ENCODE data around the gene SEL1L. TPM values are rescaled to one million over a fixed set of nuclear protein-coding genes. Genes with fewer than 3 reads are reported as not detected.

The SEL1L gene
- total and polyA plus RNA-seq, 2 of the 13 experiments (the other 11 are each of a cell fraction or from before 2014, with no cell fraction given) = 15.3 to 61.0 TPM

DNA sequence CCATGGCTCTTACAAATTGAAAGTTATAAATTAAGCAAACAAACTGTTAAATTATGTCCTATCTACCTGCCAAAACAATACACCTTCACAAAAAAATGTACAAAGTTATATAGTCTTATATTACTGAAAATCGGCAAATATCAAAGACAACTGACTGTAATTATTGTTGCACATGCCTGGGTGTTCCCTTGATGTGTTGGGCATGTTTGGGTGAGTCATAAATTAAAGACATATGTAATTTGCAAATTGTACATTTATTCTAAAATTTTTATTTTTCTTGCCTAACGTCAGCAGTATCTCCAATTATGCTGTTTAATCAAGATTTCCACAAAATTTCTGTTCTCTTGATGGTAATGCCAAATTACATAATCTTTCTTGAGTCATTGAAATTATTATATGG lies 22.0 kb upstream of the SEL1L start:
- Histone ChIP-seq H4K20me1 (ENCODE audit: insufficient read depth, low read length) (no peaks in the 10 kb centered on the region), H3K4me1 (ENCODE audit: insufficient read depth, low read length) (no peaks in the 10 kb centered on the region), H3K9me3 (ENCODE audit: low read length) (no peaks in the 10 kb centered on the region), H3K4me2 (ENCODE audit: low read depth, low read length) (no peak overlapping the region), H2AFZ (ENCODE audit: low read length) (no peak overlapping the region), H3K9ac (ENCODE audit: insufficient read depth, low read depth, low read length) (no peak overlapping the region), H3K79me2 (ENCODE audit: insufficient read depth, low read length) (no peaks in the 10 kb centered on the region), H3K36me3 (replicated peaks in 1 of 2; ENCODE audit: control insufficient read depth in 1 of 2, insufficient read depth in 2 of 2, low read length in 2 of 2) (no peaks in the 10 kb centered on the region), H3K27me3 (ENCODE audit: control insufficient read depth in 1 of 2, insufficient read depth in 2 of 2, low read length in 2 of 2) (no peaks in the 10 kb centered on the region), H3K4me3 (replicated peaks in 1 of 3; ENCODE audit: insufficient read depth in 1 of 3, low read depth in 2 of 3, low read length in 3 of 3) (no peak overlapping the region), H3K27ac (ENCODE audit: extremely low read length, insufficient read depth, low read length) (no peak overlapping the region)
- ChIA-PET POLR2A (no interaction called here), CTCF (ENCODE audit: low intra/inter-chr PET ratio, low total read pairs) (no interaction called here)
- ATAC-seq (no peak), DNase-seq (ENCODE audit: low spot score) (no peak), FAIRE-seq (no peak)
- 3% methylated on average over 2 of the region's 2 CpGs for WGBS (ENCODE audit: low lambda C conversion rate)
- TF ChIP-seq NRL (CRISPR knock-in tag; IDR thresholded peaks at IDR 0.05; ENCODE audit: borderline replicate concordance) (no peak), PLRG1 (conservative IDR thresholded peaks at IDR 0.05) (no peak), CCAR2 (optimal IDR thresholded peaks at IDR 0.05; ENCODE audit: low read depth, low read length) (no peak), HCFC1 (IDR thresholded peaks at IDR 0.05; ENCODE audit: low read depth, low read length) (no peak), ZFP41 (CRISPR knock-in tag; IDR thresholded peaks at IDR 0.05; ENCODE audit: borderline replicate concordance) (no peak), FOXK2 (IDR thresholded peaks at IDR 0.05) (no peak), KLF6 (CRISPR knock-in tag; IDR thresholded peaks at IDR 0.05) (no peak), SRF (IDR thresholded peaks at IDR 0.05; ENCODE audit: low read depth, low read length) (no peak), ARNT2 (CRISPR knock-in tag; IDR thresholded peaks at IDR 0.05; ENCODE audit: low read depth) (no peak), ZNF674 (CRISPR knock-in tag; IDR thresholded peaks at IDR 0.05; ENCODE audit: low read depth) (no peak), AKAP8 (CRISPR knock-in tag; IDR thresholded peaks at IDR 0.05) (no peak)
- TF ChIP-seq, protein P1, sequence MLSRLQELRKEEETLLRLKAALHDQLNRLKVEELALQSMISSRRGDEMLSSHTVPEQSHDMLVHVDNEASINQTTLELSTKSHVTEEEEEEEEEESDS (CRISPR knock-in tag; IDR thresholded peaks at IDR 0.05; ENCODE audit: borderline replicate concordance) = no peak
- intact Hi-C loops (cut with micrococcal nuclease; ENCODE audit: unreplicated experiment) = no loop called here
- in situ Hi-C loops (cut with HindIII; ENCODE audit: extremely low pct_ligation_motif_present, low pct_unique_long_range_greater_than_20kb) = no loop called here
- no TSS peak for BruUV-seq (replicated peaks)
